IPS-18a (cell line): ENCODE measurements around the gene MAP2K5.

Source experiments
- H3K27ac ChIP-seq: one replicate; pipeline ENCODE4 v1.5.1; 2013; ENCODE audit warnings: low read length
- H3K27me3 ChIP-seq: one replicate; pipeline ENCODE4 v1.6.1; 2013; ENCODE audit warnings: mild to moderate bottlenecking, low read length; ENCODE audit not compliant: control insufficient read depth, insufficient read depth
- H3K36me3 ChIP-seq: one replicate; pipeline ENCODE4 v1.6.1; 2013; ENCODE audit warnings: low read depth, low read length; ENCODE audit not compliant: control insufficient read depth
- H3K4me1 ChIP-seq: one replicate; pipeline ENCODE4 v1.6.1; 2013; ENCODE audit warnings: low read depth, low read length; ENCODE audit not compliant: control insufficient read depth
- H3K4me3 ChIP-seq: one replicate; pipeline ENCODE4 v1.5.1; 2013; ENCODE audit warnings: low read length
- H3K9ac ChIP-seq: one replicate; pipeline ENCODE4 v1.6.1; 2013; ENCODE audit warnings: mild to moderate bottlenecking, low read length, moderate library complexity
- H3K9me3 ChIP-seq: one replicate; pipeline ENCODE4 v1.6.1; 2013; ENCODE audit warnings: low read depth, low read length; ENCODE audit not compliant: control insufficient read depth

Gene MAP2K5

GRCh38 chr15:67685716-67686115 is 143.2 kb downstream of the MAP2K5 start:
- H3K27me3 ChIP-seq: no peaks in the 10 kb centered on the region
- H3K9ac ChIP-seq: no peak overlapping the region
- peaks cover 15% of the 10 kb centered on the region for H3K9me3 ChIP-seq
- H3K27ac ChIP-seq: no peak overlapping the region
- no peak overlapping the region for H3K4me3 ChIP-seq
- no peaks in the 10 kb centered on the region for H3K4me1 ChIP-seq
- no peaks in the 10 kb centered on the region for H3K36me3 ChIP-seq

- Histone ChIP-seq H3K9me3 (peaks cover 3% of the 10 kb centered on the region), H3K27ac (no peak overlapping the region), H3K4me1 (no peaks in the 10 kb centered on the region), H3K36me3 (no peaks in the 10 kb centered on the region), H3K9ac (no peak overlapping the region), H3K4me3 (no peak overlapping the region), H3K27me3 (no peaks in the 10 kb centered on the region)
These were observed 148.4 kb downstream of the MAP2K5 start for GRCh38 chr15:67690936-67691335.

- Histone ChIP-seq H3K4me3 (no peak overlapping the region), H3K4me1 (no peaks in the 10 kb centered on the region), H3K27me3 (no peaks in the 10 kb centered on the region), H3K27ac (no peak overlapping the region), H3K9ac (no peak overlapping the region), H3K36me3 (no peaks in the 10 kb centered on the region), H3K9me3 (no peaks in the 10 kb centered on the region)
These were observed 148.9 kb downstream of the MAP2K5 start for GRCh38 chr15:67691450-67691849.

GRCh38 chr15:67692573-67692972 is 150.1 kb downstream of the MAP2K5 start:
- no peak overlapping the region for H3K27ac ChIP-seq
- H3K27me3 ChIP-seq: no peaks in the 10 kb centered on the region
- no peaks in the 10 kb centered on the region for H3K9me3 ChIP-seq
- no peak overlapping the region for H3K9ac ChIP-seq
- no peaks in the 10 kb centered on the region for H3K4me1 ChIP-seq
- no peaks in the 10 kb centered on the region for H3K36me3 ChIP-seq
- H3K4me3 ChIP-seq: no peak overlapping the region

GRCh38 chr15:67696087-67696486 is 153.6 kb downstream of the MAP2K5 start:
- Histone ChIP-seq H3K27me3 (no peaks in the 10 kb centered on the region), H3K9ac (no peak overlapping the region), H3K9me3 (no peaks in the 10 kb centered on the region), H3K36me3 (no peaks in the 10 kb centered on the region), H3K4me1 (no peaks in the 10 kb centered on the region), H3K27ac (no peak overlapping the region), H3K4me3 (no peak overlapping the region)

GRCh38 chr15:67700023-67700422 is 157.5 kb downstream of the MAP2K5 start:
- no peaks in the 10 kb centered on the region for H3K27me3 ChIP-seq

GRCh38 chr15:67701669-67702068 is 159.2 kb downstream of the MAP2K5 start:
- Histone ChIP-seq H3K27me3 (no peaks in the 10 kb centered on the region), H3K9me3 (no peaks in the 10 kb centered on the region), H3K9ac (no peak overlapping the region), H3K4me1 (no peaks in the 10 kb centered on the region), H3K4me3 (no peak overlapping the region), H3K27ac (no peak overlapping the region), H3K36me3 (no peaks in the 10 kb centered on the region)

More at GRCh38 chr15:67700023-67700422, 157.5 kb downstream of the MAP2K5 start:
- no peaks in the 10 kb centered on the region for H3K36me3 ChIP-seq
- H3K9me3 ChIP-seq: no peaks in the 10 kb centered on the region
- H3K4me3 ChIP-seq: no peak overlapping the region
- no peak overlapping the region for H3K9ac ChIP-seq
- H3K27ac ChIP-seq: no peak overlapping the region
- H3K4me1 ChIP-seq: no peaks in the 10 kb centered on the region

GRCh38 chr15:67707520-67708283 is 165.2 kb downstream of the MAP2K5 start:
- H3K36me3 ChIP-seq: no peaks in the 10 kb centered on the region
- H3K4me3 ChIP-seq: no peak overlapping the region
- H3K9me3 ChIP-seq: no peaks in the 10 kb centered on the region
- H3K9ac ChIP-seq: no peak overlapping the region
- no peaks in the 10 kb centered on the region for H3K27me3 ChIP-seq
- H3K27ac ChIP-seq: no peak overlapping the region
- H3K4me1 ChIP-seq: peaks cover 10% of the 10 kb centered on the region

- Histone ChIP-seq H3K36me3 (no peaks in the 10 kb centered on the region), H3K4me1 (peaks cover 10% of the 10 kb centered on the region), H3K9ac (no peak overlapping the region), H3K9me3 (no peaks in the 10 kb centered on the region), H3K4me3 (no peak overlapping the region), H3K27ac (no peak overlapping the region), H3K27me3 (no peaks in the 10 kb centered on the region)
These were observed 166.0 kb downstream of the MAP2K5 start for GRCh38 chr15:67708500-67708899.

- Histone ChIP-seq H3K27me3 (no peaks in the 10 kb centered on the region), H3K4me3 (no peak overlapping the region), H3K9me3 (no peaks in the 10 kb centered on the region), H3K9ac (no peak overlapping the region), H3K27ac (no peak overlapping the region), H3K4me1 (peaks cover under 1% of the 10 kb centered on the region), H3K36me3 (no peaks in the 10 kb centered on the region)
These were observed 172.7 kb downstream of the MAP2K5 start for GRCh38 chr15:67715170-67715569.

- Histone ChIP-seq H3K27ac (no peak overlapping the region), H3K4me1 (no peaks in the 10 kb centered on the region), H3K27me3 (no peaks in the 10 kb centered on the region), H3K4me3 (no peak overlapping the region), H3K9me3 (no peaks in the 10 kb centered on the region), H3K9ac (no peak overlapping the region), H3K36me3 (no peaks in the 10 kb centered on the region)
These were observed 173.7 kb downstream of the MAP2K5 start for GRCh38 chr15:67716171-67716570.

GRCh38 chr15:67717776-67718175 is 175.3 kb downstream of the MAP2K5 start:
- H3K9ac ChIP-seq: no peak overlapping the region
- no peaks in the 10 kb centered on the region for H3K36me3 ChIP-seq
- no peaks in the 10 kb centered on the region for H3K4me1 ChIP-seq
- H3K27ac ChIP-seq: no peak overlapping the region
- no peaks in the 10 kb centered on the region for H3K27me3 ChIP-seq
- H3K9me3 ChIP-seq: no peaks in the 10 kb centered on the region
- no peak overlapping the region for H3K4me3 ChIP-seq
